Mesodermal cell (in vitro differentiated cells): ENCODE results near the gene NETO2.
"Not testable (repeated sequence)": the region's sequence is repeated elsewhere in the genome, so short reads cannot be mapped to it uniquely, and the experiment has no call there.

ENCODE experiments used
- H3K27ac ChIP-seq: 2 replicates; pipeline ENCODE4 v1.7.0; 2013; ENCODE audit warnings: mild to moderate bottlenecking, low read depth, low read length, moderate library complexity; ENCODE audit not compliant: severe bottlenecking
- H3K36me3 ChIP-seq: 2 replicates; pipeline ENCODE4 v1.7.1; 2013; ENCODE audit warnings: mild to moderate bottlenecking, low read length, moderate library complexity; ENCODE audit not compliant: control insufficient read depth, insufficient read depth
- H3K4me1 ChIP-seq: one replicate; pipeline ENCODE4 v1.7.1; 2013; ENCODE audit warnings: mild to moderate bottlenecking, low read length; ENCODE audit not compliant: insufficient read depth, control insufficient read depth, poor library complexity, severe bottlenecking
- H3K4me3 ChIP-seq: 2 replicates; pipeline ENCODE4 v1.7.0; 2013; ENCODE audit warnings: low read length, control low read depth, mild to moderate bottlenecking; ENCODE audit not compliant: insufficient read depth, poor library complexity, severe bottlenecking; ENCODE audit errors: extremely low read depth
- H3K9me3 ChIP-seq: 2 replicates; pipeline ENCODE4 v1.7.1; 2013; ENCODE audit warnings: mild to moderate bottlenecking, low read length, moderate library complexity; ENCODE audit not compliant: control insufficient read depth
- WGBS, 2 experiments: methylation state at CpG; one replicate each; pipeline ENCODE4 v1.1.5; 2013; ENCODE audit warnings: missing lambda C conversion rate in 2 of 2; ENCODE audit not compliant: insufficient coverage in 2 of 2; 5-methylcytosine and 5-hydroxymethylcytosine counted together

The NETO2 gene

GRCh38 chr16:47064775-47065174 lies 79.0 kb downstream of the NETO2 start:
- no peak overlapping the region for H3K27ac ChIP-seq
- WGBS, 2 experiments: 83 to 100% methylated on average over 1 to 3 of the region's 4 CpGs
- H3K4me3 ChIP-seq: no peak overlapping the region
- no peaks in the 10 kb centered on the region for H3K9me3 ChIP-seq
- H3K36me3 ChIP-seq: no peaks in the 10 kb centered on the region
- H3K4me1 ChIP-seq: no peaks in the 10 kb centered on the region

- no peak overlapping the region for H3K4me3 ChIP-seq
- H3K27ac ChIP-seq: no peak overlapping the region
- 90 to 93% methylated on average over 7 of the region's 7 CpGs for WGBS, 2 experiments
- no peaks in the 10 kb centered on the region for H3K9me3 ChIP-seq
- H3K4me1 ChIP-seq: no peaks in the 10 kb centered on the region
- no peaks in the 10 kb centered on the region for H3K36me3 ChIP-seq
Measured at GRCh38 chr16:47063011-47063724, 80.6 kb downstream of the NETO2 start.

DNA sequence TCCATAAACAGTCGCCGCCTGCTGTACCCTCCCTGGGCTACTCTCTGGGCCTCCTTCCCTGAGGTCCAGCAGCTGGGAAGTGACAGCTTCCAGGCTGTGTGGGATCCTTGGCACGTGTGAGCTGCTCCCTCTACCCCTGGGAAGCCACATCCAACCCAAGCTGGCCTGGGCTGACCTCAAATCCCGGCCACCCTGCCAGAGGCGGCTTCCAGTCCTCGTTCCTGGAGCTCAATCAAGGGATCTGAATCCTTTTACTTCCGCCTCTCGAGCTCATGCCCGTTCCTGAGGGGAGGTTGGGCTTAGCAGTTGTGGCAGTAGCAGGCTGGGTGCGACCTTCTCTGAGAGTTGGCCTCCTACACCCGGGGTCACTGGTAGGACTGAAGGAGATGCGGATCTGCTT lies 82.5 kb downstream of the NETO2 start:
- Histone ChIP-seq H3K36me3 (no peaks in the 10 kb centered on the region), H3K4me1 (no peaks in the 10 kb centered on the region), H3K27ac (no peak overlapping the region), H3K4me3 (no peak overlapping the region), H3K9me3 (no peaks in the 10 kb centered on the region)
- WGBS, 2 experiments: 95% methylated on average over 8 to 10 of the region's 12 CpGs

DNA sequence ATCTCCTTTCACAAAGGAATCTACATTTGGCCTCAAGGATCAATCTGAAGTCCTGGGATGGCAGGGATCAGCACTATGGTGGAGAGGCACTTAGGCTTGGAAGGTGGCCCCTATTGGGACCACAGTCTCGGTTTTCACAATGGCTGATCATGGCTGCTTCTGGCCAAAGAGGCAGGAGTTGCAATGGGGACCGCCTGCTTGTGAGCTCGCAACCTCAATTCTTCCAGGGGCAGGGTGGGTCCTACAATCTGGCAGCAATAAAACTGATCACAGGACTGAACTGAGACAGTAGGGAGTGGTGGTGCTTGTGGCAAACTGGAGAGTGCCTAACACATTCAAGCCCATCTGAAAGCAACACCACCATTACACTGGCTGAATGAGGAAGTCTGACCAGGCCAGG lies 83.1 kb downstream of the NETO2 start:
- Histone ChIP-seq H3K4me3 (no peak overlapping the region), H3K4me1 (no peaks in the 10 kb centered on the region), H3K27ac (no peak overlapping the region), H3K36me3 (no peaks in the 10 kb centered on the region), H3K9me3 (no peaks in the 10 kb centered on the region)
- 83 to 88% methylated on average over 2 to 3 of the region's 3 CpGs for WGBS, 2 experiments

DNA sequence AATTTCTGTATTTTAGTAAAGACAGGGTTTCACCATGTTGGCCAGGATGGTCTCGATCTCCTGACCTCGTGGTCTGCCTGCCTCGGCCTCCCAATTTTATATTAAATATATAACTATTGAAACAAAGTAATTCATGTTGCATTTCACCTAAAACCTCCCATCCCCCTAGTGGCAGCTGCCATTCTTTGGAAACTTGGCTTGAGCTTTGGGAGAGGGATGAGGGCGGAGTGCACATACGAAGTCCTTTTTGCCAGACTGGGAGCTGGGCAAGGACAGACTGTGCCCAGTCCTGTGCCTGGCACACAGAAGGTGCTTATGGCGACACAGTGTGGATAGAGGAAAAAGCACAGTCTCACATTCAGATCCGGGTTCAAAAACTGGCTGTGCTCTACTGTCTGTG lies 83.8 kb downstream of the NETO2 start:
- no peak overlapping the region for H3K27ac ChIP-seq
- H3K4me3 ChIP-seq: no peak overlapping the region
- H3K36me3 ChIP-seq: no peaks in the 10 kb centered on the region
- H3K9me3 ChIP-seq: no peaks in the 10 kb centered on the region
- 78 to 86% methylated on average over 2 to 3 of the region's 7 CpGs for WGBS, 2 experiments
- no peaks in the 10 kb centered on the region for H3K4me1 ChIP-seq

DNA sequence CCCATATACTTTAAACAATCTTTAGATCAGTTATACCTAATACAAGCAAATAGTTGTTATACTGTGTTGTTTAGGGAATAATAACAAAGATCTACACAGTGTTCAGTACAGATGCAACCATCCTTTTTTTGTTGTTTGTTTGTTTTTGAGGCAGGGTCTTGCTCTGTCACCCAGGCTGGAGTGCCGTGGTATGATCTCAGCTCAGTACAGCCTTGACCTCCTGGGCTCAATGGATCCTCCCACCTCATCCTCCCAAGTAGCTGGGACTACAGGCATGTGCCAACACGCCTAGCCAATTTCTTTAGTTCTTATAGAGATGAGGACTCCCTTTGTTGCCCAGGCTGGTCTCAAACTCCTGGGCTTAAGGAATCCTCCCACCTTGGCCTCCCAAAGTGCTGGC lies 84.6 kb downstream of the NETO2 start:
- 93% methylated on average over 2 of the region's 2 CpGs for WGBS, 2 experiments

DNA sequence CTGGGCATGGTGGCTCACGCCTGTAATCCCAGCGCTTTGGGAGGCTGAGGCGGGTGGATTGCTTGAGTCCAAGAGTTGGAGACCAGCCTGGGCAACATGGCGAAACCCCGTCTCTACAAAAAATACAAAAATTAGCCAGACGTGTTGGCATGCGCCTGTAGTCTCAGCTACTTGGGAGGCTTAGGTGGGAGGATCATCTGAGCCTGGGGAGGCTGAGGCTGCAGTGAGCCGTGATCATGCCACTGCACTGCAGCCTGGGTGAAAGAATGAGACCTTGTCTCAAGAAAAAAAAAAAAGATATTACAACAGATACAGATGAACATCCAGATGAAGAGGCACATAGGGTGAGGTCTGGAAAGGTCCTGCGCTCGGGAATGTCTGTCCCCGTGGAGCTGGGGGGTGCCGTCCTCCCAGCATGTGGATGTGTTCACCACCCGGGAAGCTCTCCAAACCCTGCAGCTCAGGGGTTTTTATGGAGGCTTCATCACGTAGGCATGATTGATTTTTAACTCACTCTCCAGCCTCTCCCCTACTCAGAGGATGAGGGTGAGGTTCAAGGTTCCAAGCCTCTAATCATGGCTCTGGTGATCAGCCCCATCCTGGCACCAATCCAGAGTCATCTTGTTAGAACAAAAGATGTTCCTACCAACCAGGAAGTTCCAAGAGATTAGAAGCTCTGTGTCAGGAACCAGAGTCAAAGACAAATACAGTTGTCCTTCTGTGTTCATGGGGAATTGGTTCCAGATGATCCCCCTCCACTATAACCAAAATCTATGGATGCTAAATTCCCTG lies 85.3 kb downstream of the NETO2 start:
- H3K4me3 ChIP-seq: no peak overlapping the region
- WGBS, 2 experiments: 95 to 96% methylated on average over 5 to 11 of the region's 14 CpGs
- no peaks in the 10 kb centered on the region for H3K9me3 ChIP-seq
- no peaks in the 10 kb centered on the region for H3K36me3 ChIP-seq
- no peaks in the 10 kb centered on the region for H3K4me1 ChIP-seq
- no peak overlapping the region for H3K27ac ChIP-seq

More for the DNA sequence above, 84.6 kb downstream of the NETO2 start:
- H3K36me3 ChIP-seq, H3K4me1 ChIP-seq, H3K9me3 ChIP-seq, H3K27ac ChIP-seq, H3K4me3 ChIP-seq: not testable (repeated sequence)

DNA sequence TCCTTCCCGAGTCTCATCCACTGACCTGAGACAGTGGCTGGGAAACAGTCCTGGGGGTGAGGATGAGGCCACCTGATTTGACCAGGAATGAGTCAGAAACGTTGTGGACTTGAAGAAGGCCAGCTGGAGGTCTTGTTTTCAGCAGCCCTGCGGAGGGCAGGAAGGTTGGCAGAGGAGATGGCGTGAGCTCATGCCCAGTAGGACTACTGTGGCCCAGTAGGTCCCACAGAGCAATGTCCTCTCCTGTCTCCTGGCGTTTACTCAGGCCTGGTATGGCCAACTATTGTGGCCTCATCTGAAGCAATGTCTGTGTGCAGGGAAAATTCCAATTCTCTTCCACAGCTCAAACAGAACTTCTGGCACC lies 86.1 kb downstream of the NETO2 start:
- Histone ChIP-seq H3K4me1 (no peaks in the 10 kb centered on the region), H3K36me3 (no peaks in the 10 kb centered on the region), H3K27ac (no peak overlapping the region), H3K4me3 (no peak overlapping the region), H3K9me3 (no peaks in the 10 kb centered on the region)
- 86 to 87% methylated on average over 5 of the region's 5 CpGs for WGBS, 2 experiments

GRCh38 chr16:47056688-47057629 lies 86.8 kb downstream of the NETO2 start:
- Histone ChIP-seq H3K36me3 (no peaks in the 10 kb centered on the region), H3K27ac (no peak overlapping the region), H3K9me3 (no peaks in the 10 kb centered on the region), H3K4me3 (no peak overlapping the region), H3K4me1 (no peaks in the 10 kb centered on the region)
- whole genome bisulfite sequencing, 2 experiments: 89 to 96% methylated on average over 3 to 4 of the region's 4 CpGs

- WGBS, 2 experiments: 91 to 92% methylated on average over 7 to 14 of the region's 14 CpGs
- H3K4me1 ChIP-seq, H3K4me3 ChIP-seq, H3K27ac ChIP-seq, H3K36me3 ChIP-seq, H3K9me3 ChIP-seq: not testable (repeated sequence)
Measured at GRCh38 chr16:47056061-47056460, 87.7 kb downstream of the NETO2 start.
